KMS-11 (cell line): ENCODE data around the gene TMPRSS15.

Source experiments
- H2AFZ ChIP-seq: fragments of 200-600 bp; sonication (generic); 2 replicates; pipeline ENCODE4 v1.6.1; 2016; ENCODE audit warnings: antibody characterized with exemption, mixed run types, low read depth
- H3K27ac ChIP-seq: fragments of 200-600 bp; sonication (generic); 2 replicates; pipeline ENCODE4 v1.6.1; 2016; ENCODE audit warnings: mild to moderate bottlenecking, mixed run types
- H3K27me3 ChIP-seq: fragments of 200-600 bp; sonication (generic); 2 replicates; pipeline ENCODE4 v1.6.1; 2017; ENCODE audit warnings: mild to moderate bottlenecking, low read depth, mixed run types, moderate library complexity; ENCODE audit not compliant: insufficient read depth
- H3K36me3 ChIP-seq: fragments of 200-600 bp; sonication (generic); 2 replicates; pipeline ENCODE4 v1.6.1; 2017; ENCODE audit warnings: mild to moderate bottlenecking, mixed run types; ENCODE audit not compliant: insufficient read depth
- H3K4me1 ChIP-seq: fragments of 200-600 bp; sonication (generic); 2 replicates; pipeline ENCODE4 v1.6.1; 2016; ENCODE audit warnings: mild to moderate bottlenecking, low read depth, mixed run types; ENCODE audit not compliant: poor library complexity, severe bottlenecking
- H3K4me2 ChIP-seq: fragments of 200-600 bp; sonication (generic); 2 replicates; pipeline ENCODE4 v1.7.0; 2016; ENCODE audit warnings: mild to moderate bottlenecking, mixed run types
- H3K4me3 ChIP-seq: fragments of 200-600 bp; sonication (generic); IDR thresholded peaks from 2 replicates; pipeline ENCODE4 v1.6.1; 2017; ENCODE audit warnings: low read depth, low read length, mixed read lengths; ENCODE audit not compliant: insufficient read depth
- H3K79me2 ChIP-seq: fragments of 200-600 bp; sonication (generic); 2 replicates; pipeline ENCODE4 v1.6.1; 2016; ENCODE audit warnings: low read depth, mixed run types; ENCODE audit not compliant: insufficient read depth
- H3K9ac ChIP-seq: fragments of 200-600 bp; sonication (generic); 2 replicates; pipeline ENCODE4 v1.6.1; 2016; ENCODE audit warnings: mild to moderate bottlenecking, mixed run types
- H4K20me1 ChIP-seq: fragments of 200-600 bp; sonication (generic); 2 replicates; pipeline ENCODE4 v1.6.1; 2016; ENCODE audit warnings: mild to moderate bottlenecking, mixed run types; ENCODE audit not compliant: insufficient read depth
- CTCF ChIP-seq: fragments of 200-600 bp; sonication (generic); conservative IDR thresholded peaks from 2 replicates; pipeline ENCODE4 v1.6.1; 2017; ENCODE audit warnings: low read depth, mild to moderate bottlenecking, antibody characterized with exemption, low read length, moderate library complexity, mixed read lengths

The TMPRSS15 gene

GRCh38 chr21:18289876-18290275 lies 113.7 kb downstream of the TMPRSS15 start:
- TF ChIP-seq CTCF = no peak
- Histone ChIP-seq H3K9ac (no peak overlapping the region), H2AFZ (no peak overlapping the region), H3K79me2 (no peaks in the 10 kb centered on the region), H4K20me1 (no peaks in the 10 kb centered on the region), H3K27me3 (no peaks in the 10 kb centered on the region), H3K27ac (no peak overlapping the region), H3K4me3 (no peak overlapping the region), H3K36me3 (no peaks in the 10 kb centered on the region), H3K4me1 (peaks cover 56% of the 10 kb centered on the region), H3K4me2 (no peak overlapping the region; the same call in 1 of the 2 replicates)

GRCh38 chr21:18285379-18285778 lies 118.2 kb downstream of the TMPRSS15 start:
- peak overlapping the region; percentile 80 for H3K27ac ChIP-seq
- H2AFZ ChIP-seq = peak overlapping the region; percentile 36
- no peak overlapping the region for H3K4me3 ChIP-seq
- no peak for TF ChIP-seq CTCF
- peak overlapping the region; percentile 29 for H3K9ac ChIP-seq
- H3K79me2 ChIP-seq = no peaks in the 10 kb centered on the region
- no peaks in the 10 kb centered on the region for H4K20me1 ChIP-seq
- H3K27me3 ChIP-seq = no peaks in the 10 kb centered on the region
- H3K4me2 ChIP-seq = peak overlapping the region; percentile 47
- H3K36me3 ChIP-seq = no peaks in the 10 kb centered on the region
- peaks cover 92% of the 10 kb centered on the region for H3K4me1 ChIP-seq

GRCh38 chr21:18275781-18276180 lies 127.8 kb downstream of the TMPRSS15 start:
- Histone ChIP-seq H3K9ac (peak overlapping the region; percentile 43; the same call in 1 of the 2 replicates), H3K79me2 (no peaks in the 10 kb centered on the region), H3K4me3 (no peak overlapping the region), H3K4me1 (peaks cover 89% of the 10 kb centered on the region), H2AFZ (peak overlapping the region; percentile 38), H3K4me2 (peak overlapping the region; percentile 69), H4K20me1 (no peaks in the 10 kb centered on the region), H3K27ac (peak overlapping the region; percentile 90), H3K36me3 (no peaks in the 10 kb centered on the region), H3K27me3 (no peaks in the 10 kb centered on the region)
- TF ChIP-seq CTCF = no peak

GRCh38 chr21:18274370-18274769 lies 129.2 kb downstream of the TMPRSS15 start:
- Histone ChIP-seq H3K27ac (peak overlapping the region; percentile 90), H3K4me1 (peaks cover 78% of the 10 kb centered on the region), H3K79me2 (no peaks in the 10 kb centered on the region), H3K9ac (peak overlapping the region; percentile 43; the same call in 1 of the 2 replicates), H3K36me3 (no peaks in the 10 kb centered on the region), H3K27me3 (no peaks in the 10 kb centered on the region), H3K4me3 (no peak overlapping the region), H2AFZ (peak overlapping the region; percentile 3; the same call in 1 of the 2 replicates), H4K20me1 (no peaks in the 10 kb centered on the region), H3K4me2 (peak overlapping the region; percentile 69)
- no peak for TF ChIP-seq CTCF
